SK-N-SH (cell line): ENCODE measurements around the gene PEBP1. TPM values are rescaled to one million over a fixed set of nuclear protein-coding genes. Genes with fewer than 3 reads are reported as not detected.

Experiments
- CTCF ChIA-PET: fragments of 300-600, 350-600 bp; formaldehyde crosslinking; extraction: SDS; loops from one replicate; lab custom pipeline; 2021; lab: Yijun Ruan, JAX
- POLR2A ChIA-PET: fragments of 350-600 bp; sonication (Branson Sonifier 250); formaldehyde crosslinking; extraction: SDS; loops from one replicate; lab custom pipeline; 2020; ENCODE audit warnings: antibody characterized with exemption, inconsistent platforms; lab: Yijun Ruan, JAX
- DNase-seq: peaks from one replicate; pipeline ENCODE4 v3.0.0; 2012
- H2AFZ ChIP-seq: fragments of 200-600 bp; sonication (generic); 2 replicates; pipeline ENCODE4 v1.8.1; 2016; ENCODE audit warnings: antibody characterized with exemption, mild to moderate bottlenecking, low read depth
- H3F3A ChIP-seq: fragments of 200-600 bp; sonication (generic); replicated peaks from 2 replicates; pipeline ENCODE3; 2016; ENCODE audit warnings: antibody characterized with exemption, mild to moderate bottlenecking; ENCODE audit not compliant: insufficient read depth
- H3K27ac ChIP-seq, 2 experiments: fragments of 200-500 bp in 1 of 2; fragments of 200-600 bp in 1 of 2; sonication (Bioruptor generic) in 1 of 2; sonication (generic), shearing (Covaris generic) in 1 of 2; 2 replicates each; pipeline versions ENCODE4 v1.5.1 to v1.6.1; 2014 to 2016; ENCODE audit warnings: low read depth in 2 of 2, inconsistent platforms in 1 of 2, low read length in 1 of 2, mild to moderate bottlenecking in 1 of 2, mixed read lengths in 1 of 2
- H3K27me3 ChIP-seq: fragments of 200-600 bp; sonication (generic), shearing (Covaris generic); 2 replicates; pipeline ENCODE4 v1.6.1; 2016; ENCODE audit warnings: mixed run types; ENCODE audit not compliant: insufficient read depth
- H3K36me3 ChIP-seq, 2 experiments: fragments of 200-500 bp in 1 of 2; fragments of 200-600 bp in 1 of 2; sonication (Bioruptor generic) in 1 of 2; sonication (generic) in 1 of 2; replicated peaks in 1 of 2; 2 replicates each; pipeline versions ENCODE3 to v1.5.1; 2014 to 2016; ENCODE audit warnings: low read length in 1 of 2, mild to moderate bottlenecking in 1 of 2; ENCODE audit not compliant: insufficient read depth in 2 of 2, control insufficient read depth in 1 of 2
- H3K4me1 ChIP-seq, 2 experiments: fragments of 200-500 bp in 1 of 2; fragments of 200-600 bp in 1 of 2; sonication (Bioruptor generic) in 1 of 2; sonication (generic), shearing (Covaris generic) in 1 of 2; 2 replicates each; pipeline versions ENCODE4 v1.5.1 to v1.6.1; 2014 to 2016; ENCODE audit warnings: low read depth in 1 of 2, low read length in 1 of 2, mixed run types in 1 of 2; ENCODE audit not compliant: insufficient read depth in 2 of 2, control insufficient read depth in 1 of 2
- H3K4me2 ChIP-seq: fragments of 200-600 bp; sonication (generic), shearing (Covaris generic); 2 replicates; pipeline ENCODE4 v1.6.1; 2017; ENCODE audit warnings: mixed run types
- H3K4me3 ChIP-seq, 2 experiments: fragments of 200-500 bp in 1 of 2; fragments of 200-600 bp in 1 of 2; sonication (Bioruptor generic) in 1 of 2; sonication (generic), shearing (Covaris generic) in 1 of 2; 2 replicates each; pipeline versions ENCODE4 v1.5.1 to v1.8.1; 2014 to 2016; ENCODE audit warnings: low read depth in 2 of 2, inconsistent platforms in 1 of 2, low read length in 1 of 2, mild to moderate bottlenecking in 1 of 2, mixed read lengths in 1 of 2, moderate library complexity in 1 of 2
- H3K79me2 ChIP-seq: fragments of 200-600 bp; sonication (generic); 2 replicates; pipeline ENCODE4 v1.8.1; 2017; ENCODE audit warnings: mild to moderate bottlenecking; ENCODE audit not compliant: insufficient read depth
- H3K9ac ChIP-seq: fragments of 200-600 bp; sonication (generic); 2 replicates; pipeline ENCODE4 v1.6.1; 2017; ENCODE audit warnings: mixed run types
- H3K9me2 ChIP-seq: fragments of 200-600 bp; sonication (generic); 2 replicates; pipeline ENCODE4 v1.6.1; 2017; ENCODE audit warnings: mixed run types
- H3K9me3 ChIP-seq: fragments of 200-600 bp; sonication (generic); 2 replicates; pipeline ENCODE4 v1.6.1; 2017; ENCODE audit warnings: mixed run types, mild to moderate bottlenecking, moderate library complexity
- H4K20me1 ChIP-seq: fragments of 200-600 bp; sonication (generic); 2 replicates; pipeline ENCODE4 v1.6.1; 2017; ENCODE audit warnings: mild to moderate bottlenecking, mixed run types; ENCODE audit not compliant: insufficient read depth
- CHD2 ChIP-seq: fragments of 150-350 bp; IDR thresholded peaks from 2 replicates; pipeline ENCODE4 v1.6.1; 2018; ENCODE audit warnings: low read length; ENCODE audit not compliant: partially characterized antibody
- ELF1 ChIP-seq: IDR thresholded peaks from 2 replicates; pipeline ENCODE4 v1.4.0; 2012
- EP300 ChIP-seq, 2 experiments: IDR thresholded peaks; 2 replicates each; pipeline versions ENCODE4 v1.4.0 to v1.6.1; 2012; ENCODE audit warnings: borderline replicate concordance in 1 of 2, low read depth in 1 of 2, low read length in 1 of 2
- FOXJ3 ChIP-seq: sonication (generic); formaldehyde crosslinking; IDR thresholded peaks from 2 replicates; pipeline ENCODE4 v1.5.1; 2020; ENCODE audit warnings: mild to moderate bottlenecking, missing genetic modification reagents
- GATA2 ChIP-seq: sonication (generic); formaldehyde crosslinking; IDR thresholded peaks from 2 replicates; pipeline ENCODE4 v1.5.0; 2020; ENCODE audit warnings: mild to moderate bottlenecking, missing genetic modification reagents
- NFIC ChIP-seq: IDR thresholded peaks from 2 replicates; pipeline ENCODE4 v1.4.0; 2012; ENCODE audit warnings: borderline replicate concordance
- RXRA ChIP-seq: IDR thresholded peaks from 2 replicates; pipeline ENCODE4 v1.4.0; 2012; ENCODE audit warnings: low read depth, mild to moderate bottlenecking, borderline replicate concordance
- SIN3A ChIP-seq: IDR thresholded peaks from 2 replicates; pipeline ENCODE4 v1.6.1; 2012; ENCODE audit warnings: low read depth, mild to moderate bottlenecking, low read length, moderate library complexity, borderline replicate concordance
- SMC3 ChIP-seq: IDR thresholded peaks from 2 replicates; pipeline ENCODE4 v1.6.1; 2012; ENCODE audit warnings: low read depth, low read length, improper control_type of control experiment
- TAF1 ChIP-seq: IDR thresholded peaks from 2 replicates; pipeline ENCODE4 v1.6.1; 2012; ENCODE audit warnings: low read depth, mild to moderate bottlenecking, low read length, moderate library complexity, borderline replicate concordance
- WGBS: methylation state at CpG from one replicate; pipeline ENCODE4 v1.1.6; 2017; ENCODE audit warnings: low lambda C conversion rate; 5-methylcytosine and 5-hydroxymethylcytosine counted together
- polyA plus RNA-seq, 3 experiments: library from polyadenylated mRNA; depleted of rRNA; stranded (reverse); fragments of >200 nt; gene quantifications; 2 replicates each; pipeline ENCODE4 v1.2.3, GENCODE V29; 2012
- TF ChIP-seq, protein P1 (sequence below): fragments of 150-350 bp; IDR thresholded peaks from 2 replicates; pipeline ENCODE4 v1.6.1; 2016; ENCODE audit warnings: mild to moderate bottlenecking, low read depth, low read length
- TF ChIP-seq, protein P2 (sequence below): fragments of 150-350 bp; IDR thresholded peaks from 2 replicates; pipeline ENCODE4 v1.6.1; 2017; ENCODE audit warnings: antibody characterized with exemption, low read length, low read depth, borderline replicate concordance
- TF ChIP-seq, protein P3 (sequence below): IDR thresholded peaks from 2 replicates; pipeline ENCODE4 v1.4.0; 2012; ENCODE audit warnings: low read depth, borderline replicate concordance

PEBP1 gene
- polyA plus RNA-seq, 1 of the 3 experiments (the other 2 are of a cell fraction), result 219 TPM

DNA sequence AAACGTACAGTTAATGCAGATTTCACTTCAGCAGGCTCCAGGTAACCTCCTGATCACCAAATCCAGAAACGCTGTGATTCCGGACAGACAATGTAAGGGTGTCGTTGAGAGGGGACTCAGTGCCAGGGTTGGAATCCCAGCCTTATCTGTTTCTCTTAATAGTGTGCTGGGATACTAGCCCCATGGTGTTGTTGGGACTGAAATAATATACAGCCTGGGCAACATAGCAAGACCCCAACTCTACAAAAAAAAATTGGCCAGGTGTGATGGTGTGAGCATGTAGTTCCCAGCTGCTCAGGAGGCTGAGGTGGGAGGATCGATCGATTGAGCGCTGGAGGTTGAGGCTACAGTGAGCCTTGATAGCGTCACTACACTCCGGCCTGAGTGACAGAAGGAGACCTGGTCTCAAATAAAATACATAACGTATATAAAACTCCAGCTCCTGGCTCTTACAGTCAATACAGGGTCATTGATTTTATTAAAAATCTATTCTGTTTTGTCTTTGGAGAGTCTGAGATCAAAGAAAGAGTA is 1.3 kb downstream of the PEBP1 start:
- Histone ChIP-seq H3K27ac (no peak overlapping the region), H3K9ac (peak overlapping the region; percentile 92), H3F3A (no peaks in the 10 kb centered on the region), H3K9me2 (no peaks in the 10 kb centered on the region), H3K4me1 (peaks cover 0 to 4% of the 10 kb centered on the region in 2 experiments; a peak in 1 of 4 replicates), H3K9me3 (no peaks in the 10 kb centered on the region), H3K36me3 (peaks cover 18 to 19% of the 10 kb centered on the region in 2 experiments), H3K4me3 (peak overlapping the region; percentile 70 to 81), H2AFZ (peak overlapping the region; percentile 73; the same call in 1 of the 2 replicates), H3K4me2 (peak overlapping the region; percentile 100), H3K79me2 (peaks cover 46% of the 10 kb centered on the region), H3K27me3 (no peaks in the 10 kb centered on the region), H4K20me1 (0 out of 2 replicates have a peak, but pooled peaks cover 3% of the 10 kb centered on the region)
- 85% methylated on average over 10 of the region's 10 CpGs for WGBS
- no peak for DNase-seq
- CTCF ChIA-PET, result interaction anchor here (0.9 to 3.0 kb wide), 4 partner anchors 10 to 239 kb away, joined by 3 to 18 read pairs (median 5); partner anchors contain the start of gene SUDS3
- TF ChIP-seq CHD2 (no peak), ELF1 (no peak), SIN3A (no peak), NFIC (no peak), GATA2 (CRISPR knock-in tag) (no peak), RXRA (no peak), EP300 (IDR thresholded peaks at IDR 0.05; ENCODE audit: borderline replicate concordance in 1 of 2, low read depth in 1 of 2, low read length in 1 of 2) (no peak), SMC3 (no peak), FOXJ3 (CRISPR knock-in tag) (no peak), TAF1 (no peak)
- TF ChIP-seq, protein P1, sequence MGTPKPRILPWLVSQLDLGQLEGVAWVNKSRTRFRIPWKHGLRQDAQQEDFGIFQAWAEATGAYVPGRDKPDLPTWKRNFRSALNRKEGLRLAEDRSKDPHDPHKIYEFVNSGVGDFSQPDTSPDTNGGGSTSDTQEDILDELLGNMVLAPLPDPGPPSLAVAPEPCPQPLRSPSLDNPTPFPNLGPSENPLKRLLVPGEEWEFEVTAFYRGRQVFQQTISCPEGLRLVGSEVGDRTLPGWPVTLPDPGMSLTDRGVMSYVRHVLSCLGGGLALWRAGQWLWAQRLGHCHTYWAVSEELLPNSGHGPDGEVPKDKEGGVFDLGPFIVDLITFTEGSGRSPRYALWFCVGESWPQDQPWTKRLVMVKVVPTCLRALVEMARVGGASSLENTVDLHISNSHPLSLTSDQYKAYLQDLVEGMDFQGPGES, result no peak
- TF ChIP-seq, protein P2, sequence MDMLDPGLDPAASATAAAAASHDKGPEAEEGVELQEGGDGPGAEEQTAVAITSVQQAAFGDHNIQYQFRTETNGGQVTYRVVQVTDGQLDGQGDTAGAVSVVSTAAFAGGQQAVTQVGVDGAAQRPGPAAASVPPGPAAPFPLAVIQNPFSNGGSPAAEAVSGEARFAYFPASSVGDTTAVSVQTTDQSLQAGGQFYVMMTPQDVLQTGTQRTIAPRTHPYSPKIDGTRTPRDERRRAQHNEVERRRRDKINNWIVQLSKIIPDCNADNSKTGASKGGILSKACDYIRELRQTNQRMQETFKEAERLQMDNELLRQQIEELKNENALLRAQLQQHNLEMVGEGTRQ, result no peak
- TF ChIP-seq, protein P3, sequence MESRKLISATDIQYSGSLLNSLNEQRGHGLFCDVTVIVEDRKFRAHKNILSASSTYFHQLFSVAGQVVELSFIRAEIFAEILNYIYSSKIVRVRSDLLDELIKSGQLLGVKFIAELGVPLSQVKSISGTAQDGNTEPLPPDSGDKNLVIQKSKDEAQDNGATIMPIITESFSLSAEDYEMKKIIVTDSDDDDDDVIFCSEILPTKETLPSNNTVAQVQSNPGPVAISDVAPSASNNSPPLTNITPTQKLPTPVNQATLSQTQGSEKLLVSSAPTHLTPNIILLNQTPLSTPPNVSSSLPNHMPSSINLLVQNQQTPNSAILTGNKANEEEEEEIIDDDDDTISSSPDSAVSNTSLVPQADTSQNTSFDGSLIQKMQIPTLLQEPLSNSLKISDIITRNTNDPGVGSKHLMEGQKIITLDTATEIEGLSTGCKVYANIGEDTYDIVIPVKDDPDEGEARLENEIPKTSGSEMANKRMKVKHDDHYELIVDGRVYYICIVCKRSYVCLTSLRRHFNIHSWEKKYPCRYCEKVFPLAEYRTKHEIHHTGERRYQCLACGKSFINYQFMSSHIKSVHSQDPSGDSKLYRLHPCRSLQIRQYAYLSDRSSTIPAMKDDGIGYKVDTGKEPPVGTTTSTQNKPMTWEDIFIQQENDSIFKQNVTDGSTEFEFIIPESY, result no peak
- POLR2A ChIA-PET, result interaction anchor here (1.2 kb wide), 1 partner anchor 34 kb away, joined by 4 read pairs; no protein-coding TSS in a partner anchor
